ENCODE data around the gene NR4A1. TPM values are rescaled to one million over a fixed set of nuclear protein-coding genes. Genes with fewer than 3 reads are reported as not detected.

The NR4A1 gene
- total and polyA plus RNA-seq, 9 donors: 12.7 to 71.5 (median 29.4) TPM

DNA sequence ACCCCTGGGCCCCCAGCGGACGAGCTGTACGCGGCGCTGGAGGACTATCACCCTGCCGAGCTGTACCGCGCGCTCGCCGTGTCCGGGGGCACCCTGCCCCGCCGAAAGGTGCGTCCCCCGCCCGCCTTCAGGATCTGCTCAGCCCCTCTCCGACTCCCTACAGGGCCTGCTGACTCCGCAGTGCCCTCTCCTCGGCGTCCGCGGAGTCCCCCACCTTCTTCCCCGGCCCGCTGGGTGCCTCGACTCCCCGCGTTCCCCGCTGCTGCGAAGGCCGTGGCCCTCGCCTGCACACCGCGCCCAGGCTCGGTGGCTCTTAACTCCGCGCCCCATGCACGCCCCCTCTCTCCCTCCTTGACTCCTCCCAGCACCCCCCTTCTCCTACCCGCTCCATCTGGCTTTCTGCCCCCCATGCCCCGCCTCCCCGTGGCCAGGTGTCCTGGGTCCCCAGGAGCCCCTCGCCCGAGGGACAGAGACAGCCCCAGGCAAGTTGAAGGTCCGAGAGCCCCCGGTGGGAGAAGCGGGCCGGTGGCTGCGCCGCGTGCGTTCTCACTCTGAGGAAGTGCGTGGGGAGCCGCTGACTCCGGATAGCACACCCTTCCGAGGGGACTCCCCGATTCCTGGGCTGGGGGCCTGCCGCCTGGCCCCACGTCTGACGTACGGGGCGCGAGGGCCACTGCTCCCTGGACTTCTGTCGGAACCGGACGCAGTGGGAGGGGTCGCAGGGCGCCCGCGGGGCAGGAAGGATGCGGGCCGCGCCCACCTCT lies 43.9 kb upstream of the NR4A1 start:
- DNase-seq: peak; percentile 73
- peaks cover 16% of the 10 kb centered on the region for H3K36me3 ChIP-seq (ENCODE audit: control insufficient read depth, insufficient read depth, low read length)
- H3K4me3 ChIP-seq (ENCODE audit: low read length): peak overlapping the region; percentile 84
- H3K27ac ChIP-seq (ENCODE audit: low read length): peak overlapping the region; percentile 99
- H3K9me3 ChIP-seq (replicated peaks; ENCODE audit: control insufficient read depth, low read depth, low read length): no peaks in the 10 kb centered on the region
- under 1% methylated on average over 71 of the region's 72 CpGs for WGBS (ENCODE audit: insufficient coverage)
- peaks cover 18% of the 10 kb centered on the region for H3K27me3 ChIP-seq (ENCODE audit: control insufficient read depth, insufficient read depth, low read length)
- peaks cover 70% of the 10 kb centered on the region for H3K4me1 ChIP-seq (ENCODE audit: control insufficient read depth, insufficient read depth, low read length)

- peaks cover 21% of the 10 kb centered on the region for H3K36me3 ChIP-seq (ENCODE audit: control insufficient read depth, insufficient read depth, low read length)
- peaks cover 65% of the 10 kb centered on the region for H3K4me1 ChIP-seq (ENCODE audit: control insufficient read depth, insufficient read depth, low read length)
- peaks cover 18% of the 10 kb centered on the region for H3K27me3 ChIP-seq (ENCODE audit: control insufficient read depth, insufficient read depth, low read length)
- peak overlapping the region; percentile 99 for H3K27ac ChIP-seq (ENCODE audit: low read length)
- DNase-seq: no peak
- WGBS (ENCODE audit: insufficient coverage): no CpG with 5 or more reads among the region's 5 CpGs
- peak overlapping the region; percentile 84 for H3K4me3 ChIP-seq (ENCODE audit: low read length)
- H3K9me3 ChIP-seq (replicated peaks; ENCODE audit: control insufficient read depth, low read depth, low read length): no peaks in the 10 kb centered on the region
These were observed 43.2 kb upstream of the NR4A1 start for GRCh38 chr12:52007982-52008510.

DNA sequence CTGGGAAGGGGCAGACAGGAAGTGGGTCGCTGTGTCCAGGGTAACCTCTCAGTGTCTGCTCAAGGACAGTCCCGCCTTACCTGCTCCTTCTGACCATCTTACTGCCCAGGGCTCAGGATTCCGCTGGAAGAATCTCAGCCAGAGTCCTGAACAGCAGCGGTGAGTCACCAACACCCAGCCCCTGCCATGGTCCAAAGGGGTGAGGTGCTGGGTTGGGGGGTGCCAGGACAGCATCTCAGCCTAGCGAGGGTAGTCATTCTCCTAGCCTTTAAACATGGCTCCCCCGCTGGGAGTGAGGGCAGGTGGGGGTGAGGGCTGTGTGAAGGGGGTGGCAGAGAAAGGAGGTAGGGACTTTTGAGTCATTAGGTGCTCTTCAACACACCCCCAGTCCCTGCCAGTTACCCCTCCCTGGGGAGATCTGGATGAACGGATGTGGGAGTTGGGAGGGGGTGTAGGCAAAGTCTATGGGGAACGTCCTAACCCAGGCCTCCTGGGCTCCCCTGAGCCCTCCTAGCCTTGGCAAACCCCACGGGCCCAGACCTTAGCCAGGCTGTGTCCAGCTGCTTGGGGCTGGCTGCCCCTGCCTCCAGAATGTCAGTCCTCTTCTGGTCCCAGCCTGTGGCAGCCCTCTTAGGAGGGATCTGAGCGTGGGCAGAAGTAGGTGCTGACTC lies 42.0 kb upstream of the NR4A1 start:
- Histone ChIP-seq H3K4me1 (ENCODE audit: control insufficient read depth, insufficient read depth, low read length) (peaks cover 54% of the 10 kb centered on the region), H3K4me3 (ENCODE audit: low read length) (no peak overlapping the region), H3K9me3 (replicated peaks; ENCODE audit: control insufficient read depth, low read depth, low read length) (no peaks in the 10 kb centered on the region), H3K27ac (ENCODE audit: low read length) (peak overlapping the region; percentile 99), H3K36me3 (ENCODE audit: control insufficient read depth, insufficient read depth, low read length) (peaks cover 31% of the 10 kb centered on the region), H3K27me3 (ENCODE audit: control insufficient read depth, insufficient read depth, low read length) (peaks cover 18% of the 10 kb centered on the region)
- DNase-seq: no peak
- 78% methylated on average over 6 of the region's 10 CpGs for WGBS (ENCODE audit: insufficient coverage)

DNA sequence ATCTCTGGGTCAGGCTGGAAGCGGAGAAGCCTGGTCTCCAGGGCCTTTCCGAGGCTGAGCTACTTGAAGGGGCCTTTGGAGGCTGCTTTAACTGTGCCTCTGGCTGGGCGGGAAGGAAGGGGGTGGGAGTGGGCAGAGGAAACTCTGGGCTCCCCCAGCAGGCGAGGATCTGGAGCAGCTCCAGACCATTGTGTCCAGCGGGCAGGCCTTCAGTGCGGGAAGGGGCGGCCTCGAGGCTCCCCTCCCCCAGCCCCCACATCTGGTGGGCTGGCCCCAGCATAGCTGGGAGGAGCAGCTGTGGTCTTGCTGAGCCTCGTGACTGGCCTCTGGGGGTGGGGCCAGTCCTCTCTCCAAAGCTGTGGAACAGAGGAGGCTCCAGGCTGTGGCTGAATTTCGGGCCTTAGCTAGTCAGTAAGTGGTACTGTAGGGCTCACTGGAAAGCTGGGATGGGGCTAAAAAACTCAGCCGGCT lies 41.1 kb upstream of the NR4A1 start:
- Histone ChIP-seq H3K27ac (ENCODE audit: low read length) (peak overlapping the region; percentile 99), H3K9me3 (replicated peaks; ENCODE audit: control insufficient read depth, low read depth, low read length) (no peaks in the 10 kb centered on the region), H3K4me1 (ENCODE audit: control insufficient read depth, insufficient read depth, low read length) (peaks cover 55% of the 10 kb centered on the region), H3K36me3 (ENCODE audit: control insufficient read depth, insufficient read depth, low read length) (peaks cover 33% of the 10 kb centered on the region), H3K4me3 (ENCODE audit: low read length) (peak overlapping the region; percentile 11), H3K27me3 (ENCODE audit: control insufficient read depth, insufficient read depth, low read length) (peaks cover 18% of the 10 kb centered on the region)
- 3% methylated on average over 7 of the region's 11 CpGs for WGBS (ENCODE audit: insufficient coverage)
- peak; percentile 98 for DNase-seq

GRCh38 chr12:52010692-52011601 lies 40.3 kb upstream of the NR4A1 start:
- peaks cover 33% of the 10 kb centered on the region for H3K36me3 ChIP-seq (ENCODE audit: control insufficient read depth, insufficient read depth, low read length)
- peak; percentile 43 for DNase-seq
- WGBS (ENCODE audit: insufficient coverage): 11% methylated on average over 5 of the region's 8 CpGs

GRCh38 chr12:52011602-52012214 lies 39.5 kb upstream of the NR4A1 start:
- WGBS (ENCODE audit: insufficient coverage): 88% methylated on average over 6 of the region's 8 CpGs
- peaks cover 52% of the 10 kb centered on the region for H3K4me1 ChIP-seq (ENCODE audit: control insufficient read depth, insufficient read depth, low read length)
- no peaks in the 10 kb centered on the region for H3K9me3 ChIP-seq (replicated peaks; ENCODE audit: control insufficient read depth, low read depth, low read length)
- H3K36me3 ChIP-seq (ENCODE audit: control insufficient read depth, insufficient read depth, low read length): peaks cover 33% of the 10 kb centered on the region
- peaks cover 10% of the 10 kb centered on the region for H3K27me3 ChIP-seq (ENCODE audit: control insufficient read depth, insufficient read depth, low read length)
- H3K27ac ChIP-seq (ENCODE audit: low read length): no peak overlapping the region
- H3K4me3 ChIP-seq (ENCODE audit: low read length): no peak overlapping the region
- DNase-seq: no peak

More at GRCh38 chr12:52010692-52011601, 40.3 kb upstream of the NR4A1 start:
- Histone ChIP-seq H3K4me3 (ENCODE audit: low read length) (no peak overlapping the region), H3K9me3 (replicated peaks; ENCODE audit: control insufficient read depth, low read depth, low read length) (no peaks in the 10 kb centered on the region), H3K4me1 (ENCODE audit: control insufficient read depth, insufficient read depth, low read length) (peaks cover 57% of the 10 kb centered on the region), H3K27ac (ENCODE audit: low read length) (peak overlapping the region; percentile 99), H3K27me3 (ENCODE audit: control insufficient read depth, insufficient read depth, low read length) (peaks cover 16% of the 10 kb centered on the region)

GRCh38 chr12:52013626-52014310 lies 37.5 kb upstream of the NR4A1 start:
- WGBS (ENCODE audit: insufficient coverage): 89% methylated on average over 11 of the region's 16 CpGs
- H3K27ac ChIP-seq (ENCODE audit: low read length): no peak overlapping the region
- DNase-seq: no peak
- H3K27me3 ChIP-seq (ENCODE audit: control insufficient read depth, insufficient read depth, low read length): no peaks in the 10 kb centered on the region
- no peaks in the 10 kb centered on the region for H3K9me3 ChIP-seq (replicated peaks; ENCODE audit: control insufficient read depth, low read depth, low read length)
- H3K4me1 ChIP-seq (ENCODE audit: control insufficient read depth, insufficient read depth, low read length): peaks cover 36% of the 10 kb centered on the region
- no peak overlapping the region for H3K4me3 ChIP-seq (ENCODE audit: low read length)
- H3K36me3 ChIP-seq (ENCODE audit: control insufficient read depth, insufficient read depth, low read length): peaks cover 33% of the 10 kb centered on the region

GRCh38 chr12:52014567-52015530 lies 36.4 kb upstream of the NR4A1 start:
- Histone ChIP-seq H3K9me3 (replicated peaks; ENCODE audit: control insufficient read depth, low read depth, low read length) (no peaks in the 10 kb centered on the region), H3K27me3 (ENCODE audit: control insufficient read depth, insufficient read depth, low read length) (no peaks in the 10 kb centered on the region), H3K4me1 (ENCODE audit: control insufficient read depth, insufficient read depth, low read length) (peaks cover 25% of the 10 kb centered on the region), H3K4me3 (ENCODE audit: low read length) (no peak overlapping the region), H3K27ac (ENCODE audit: low read length) (no peak overlapping the region), H3K36me3 (ENCODE audit: control insufficient read depth, insufficient read depth, low read length) (peaks cover 33% of the 10 kb centered on the region)
- 28% methylated on average over 76 of the region's 93 CpGs for WGBS (ENCODE audit: insufficient coverage)
- peak; percentile 62 for DNase-seq
